Measurements from ENCODE around the gene TIPARP.
"Not testable (repeated sequence)": the region's sequence is repeated elsewhere in the genome, so short reads cannot be mapped to it uniquely, and the experiment has no call there.

The TIPARP gene

GRCh38 chr3:156716105-156716862 lies 41.9 kb downstream of the TIPARP start:
- no peak for DNase-seq

GRCh38 chr3:156718622-156719306 lies 44.4 kb downstream of the TIPARP start:
- DNase-seq, result no peak

DNA sequence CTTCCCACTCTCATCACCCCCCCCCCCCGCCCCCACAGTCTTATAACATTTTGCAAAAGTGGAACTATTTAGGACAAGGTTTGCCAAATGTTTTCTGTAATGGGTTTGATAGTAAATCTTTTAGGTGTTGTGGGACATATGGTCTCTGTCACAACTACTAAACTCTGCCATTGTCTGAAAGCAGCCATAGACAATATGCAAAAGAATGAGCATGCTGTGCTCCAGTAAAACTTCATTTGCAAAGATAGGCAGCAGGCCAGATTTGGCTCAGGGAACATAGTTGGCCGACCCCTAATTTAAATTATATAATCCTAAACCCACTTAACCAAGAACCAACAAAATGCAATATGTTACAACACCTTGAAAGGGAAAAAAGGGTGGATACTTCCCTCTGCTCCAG lies 46.4 kb downstream of the TIPARP start:
- DNase-seq, result no peak

- no peak for DNase-seq
Measured at GRCh38 chr3:156721687-156722618, 47.6 kb downstream of the TIPARP start.

DNA sequence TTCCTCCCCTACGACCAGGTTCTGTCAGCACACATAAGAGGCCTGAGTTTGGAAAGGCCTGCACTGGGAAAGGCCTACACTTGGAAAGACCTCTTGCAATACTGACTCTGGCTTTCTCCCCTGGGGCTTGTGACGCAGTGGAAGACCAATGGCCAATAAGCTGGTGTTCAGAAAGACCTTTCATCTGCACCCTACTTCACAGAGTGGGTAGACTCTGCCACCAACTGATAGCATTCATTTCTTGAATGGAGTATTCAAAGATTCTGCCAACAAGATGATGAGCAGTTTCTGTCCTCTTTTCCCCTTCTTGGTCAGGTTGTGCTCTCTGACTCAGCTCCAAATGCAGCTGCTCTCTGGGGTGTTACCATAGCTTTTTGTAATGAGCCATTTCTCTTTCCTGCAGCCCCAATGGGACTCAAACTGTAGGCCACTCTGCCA lies 48.8 kb downstream of the TIPARP start:
- peak; percentile 46 for DNase-seq

GRCh38 chr3:156725682-156726081 lies 51.3 kb downstream of the TIPARP start:
- DNase-seq, result no peak

- no peak for DNase-seq
Measured at GRCh38 chr3:156726456-156726855, 52.1 kb downstream of the TIPARP start.

GRCh38 chr3:156727519-156728205 lies 53.3 kb downstream of the TIPARP start:
- DNase-seq, result no peak

GRCh38 chr3:156728267-156728985 lies 54.0 kb downstream of the TIPARP start:
- no peak for DNase-seq

- DNase-seq, result no peak
Measured at GRCh38 chr3:156729460-156730179, 55.2 kb downstream of the TIPARP start.

DNA sequence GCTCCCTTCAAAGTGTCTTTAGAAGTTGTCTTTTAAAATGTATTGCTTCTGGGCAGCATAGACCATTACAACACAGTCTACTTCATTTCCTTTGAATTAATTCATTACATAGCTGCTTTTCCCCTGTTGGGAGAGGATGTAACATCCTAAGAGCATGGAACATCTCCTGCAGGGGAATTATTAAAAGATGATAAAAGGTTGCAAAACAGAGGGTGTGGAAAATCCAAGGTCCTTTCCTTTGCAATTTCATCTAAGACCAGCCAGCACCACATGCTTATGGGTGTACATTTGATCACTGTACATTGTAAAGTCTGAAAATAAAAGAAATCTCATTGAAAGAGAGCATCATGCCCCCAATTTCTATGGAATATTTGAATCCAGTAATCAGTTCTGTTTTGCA lies 57.4 kb downstream of the TIPARP start:
- no peak for DNase-seq

DNA sequence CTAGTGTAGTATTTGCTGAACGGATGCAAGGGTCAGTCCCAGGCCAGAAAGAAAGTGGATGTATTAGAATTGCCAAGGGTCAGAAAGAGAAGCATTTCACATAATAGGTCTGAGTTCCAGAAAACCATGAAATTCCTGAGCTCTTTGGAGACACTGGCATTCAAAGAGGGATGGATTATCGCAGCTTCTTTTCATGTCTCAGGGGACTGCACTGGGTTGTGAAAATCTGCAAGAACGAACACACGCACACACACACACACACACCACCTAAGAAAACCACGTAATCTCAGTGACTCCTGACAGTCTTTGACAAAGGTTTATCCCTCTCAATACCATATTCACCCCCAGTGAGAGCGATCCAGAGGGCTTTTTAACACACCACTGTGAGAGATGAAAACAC lies 57.9 kb downstream of the TIPARP start:
- DNase-seq, result peak; percentile 74

- no peak for DNase-seq
Measured at GRCh38 chr3:156732715-156733421, 58.5 kb downstream of the TIPARP start.

GRCh38 chr3:156734661-156735060 lies 60.3 kb downstream of the TIPARP start:
- peak; percentile 74 for DNase-seq

- DNase-seq, result no peak
Measured at GRCh38 chr3:156735471-156735870, 61.1 kb downstream of the TIPARP start.

- not testable (repeated sequence) for DNase-seq
Measured at GRCh38 chr3:156737049-156737448, 62.7 kb downstream of the TIPARP start.

GRCh38 chr3:156738251-156738650 lies 63.9 kb downstream of the TIPARP start:
- DNase-seq, result no peak

GRCh38 chr3:156739976-156740375 lies 65.6 kb downstream of the TIPARP start:
- no peak for DNase-seq

GRCh38 chr3:156740581-156740980 lies 66.2 kb downstream of the TIPARP start:
- not testable (repeated sequence) for DNase-seq

GRCh38 chr3:156741935-156742334 lies 67.5 kb downstream of the TIPARP start:
- no peak for DNase-seq
